ENCODE results near the gene TNRC6C. TPM values are rescaled to one million over a fixed set of nuclear protein-coding genes. Genes with fewer than 3 reads are reported as not detected.

The TNRC6C gene
- total RNA-seq, 3 donors from 2014 or later = 14.1 to 21.7 (median 21.6) TPM

GRCh38 chr17:78140169-78141051, 181.9 kb downstream of the TNRC6C start:
- intact Hi-C loops (cut with DNase I; ENCODE audit: low total_unique reads) = no loop called here
- H3K4me1 ChIP-seq = peaks cover 4 to 23% of the 10 kb centered on the region in 2 donors
- no peaks in the 10 kb centered on the region for H3K9me3 ChIP-seq
- peak; percentile 88 to 90 for DNase-seq (ENCODE audit: low spot score in 2 of 2)
- TF ChIP-seq CTCF (IDR thresholded peaks at IDR 0.05) (no peak), POLR2AphosphoS5 (IDR thresholded peaks at IDR 0.05) (peak in 1 of 3 donors; percentile 12)
- H3K27me3 ChIP-seq = no peaks in the 10 kb centered on the region
- peak overlapping the region; percentile 56 to 79 for H3K27ac ChIP-seq
- peak overlapping the region; percentile 10 to 44 (median 17) for H3K4me3 ChIP-seq
- no peaks in the 10 kb centered on the region for H3K36me3 ChIP-seq

GRCh38 chr17:78141437-78142118, 183.1 kb downstream of the TNRC6C start:
- no peak overlapping the region for H3K4me3 ChIP-seq
- no peaks in the 10 kb centered on the region for H3K27me3 ChIP-seq
- peak overlapping the region; percentile 76 to 79 for H3K27ac ChIP-seq
- intact Hi-C loops (cut with DNase I; ENCODE audit: low total_unique reads) = no loop called here
- H3K4me1 ChIP-seq = peaks cover 4 to 23% of the 10 kb centered on the region in 2 donors
- TF ChIP-seq CTCF (IDR thresholded peaks at IDR 0.05) = no peak
- TF ChIP-seq POLR2AphosphoS5 (IDR thresholded peaks at IDR 0.05) = no peak
- no peak for TF ChIP-seq POLR2A (IDR thresholded peaks at IDR 0.05)
- no peaks in the 10 kb centered on the region for H3K9me3 ChIP-seq
- no peak for DNase-seq (ENCODE audit: low spot score in 2 of 2)
- no peaks in the 10 kb centered on the region for H3K36me3 ChIP-seq

DNA sequence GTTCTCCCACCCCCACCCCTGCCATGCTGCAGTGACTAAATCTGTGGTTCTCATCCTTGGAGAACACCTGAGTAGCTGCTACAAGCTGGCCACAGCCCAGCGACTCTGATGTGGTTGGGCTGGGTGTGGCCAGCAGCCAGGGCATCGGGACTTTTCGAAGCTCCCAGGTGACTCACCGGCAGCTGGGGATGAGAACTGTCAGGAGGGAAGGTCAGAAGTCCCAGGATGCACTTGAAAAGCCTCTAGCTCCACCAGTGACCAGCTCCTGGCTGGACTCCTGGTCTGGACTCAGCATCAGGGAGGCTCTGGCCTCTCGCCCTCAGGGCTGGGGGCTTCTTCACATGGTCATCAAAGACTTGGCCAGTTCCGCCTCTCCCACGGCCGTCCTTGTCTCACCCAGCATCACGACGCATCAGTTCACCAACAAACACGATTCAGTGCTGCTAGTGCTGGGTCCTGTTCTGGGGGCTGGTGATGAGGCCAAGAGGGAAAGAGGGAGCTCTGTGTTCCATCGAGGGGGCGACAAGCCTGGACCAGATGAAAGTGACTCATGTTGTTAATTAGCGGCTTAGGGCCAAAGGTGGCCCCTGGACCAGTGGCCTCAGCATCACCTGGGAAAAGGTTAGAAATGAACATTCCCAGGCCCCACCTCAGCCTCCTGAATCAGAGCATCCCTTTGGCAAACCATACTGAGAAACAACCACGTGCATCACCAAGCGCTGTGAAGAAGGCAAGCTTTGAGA, 183.8 kb downstream of the TNRC6C start:
- H3K4me1 ChIP-seq = peaks cover 4 to 23% of the 10 kb centered on the region in 2 donors

More for the DNA sequence above, 183.8 kb downstream of the TNRC6C start:
- intact Hi-C loops (cut with DNase I; ENCODE audit: low total_unique reads) = no loop called here
- TF ChIP-seq CTCF (IDR thresholded peaks at IDR 0.05) (no peak), POLR2AphosphoS5 (IDR thresholded peaks at IDR 0.05) (no peak), POLR2A (IDR thresholded peaks at IDR 0.05) (no peak)
- no peaks in the 10 kb centered on the region for H3K27me3 ChIP-seq
- no peaks in the 10 kb centered on the region for H3K36me3 ChIP-seq
- H3K9me3 ChIP-seq = no peaks in the 10 kb centered on the region
- no peak overlapping the region for H3K4me3 ChIP-seq
- H3K27ac ChIP-seq = peak overlapping the region; percentile 76 to 79
- peak; percentile 83 to 89 for DNase-seq (ENCODE audit: low spot score in 2 of 2)

Data from breast epithelium (tissue), 4 donors.